Testis (tissue), 2 donors: Measurements from ENCODE around the gene ZIC5.

ENCODE experiments used
- POLR2A ChIP-seq: fragments of 450-650 bp; IDR thresholded peaks from one replicate; pipeline ENCODE4 v1.6.1; 2017; ENCODE audit warnings: antibody characterized with exemption, mild to moderate bottlenecking, moderate library complexity
- TF ChIP-seq, protein P1 (sequence below), 3 experiments: fragments of 450-650 bp in 2 of 3; fragments of 200-600 bp in 1 of 3; sonication (generic) in 1 of 3; IDR thresholded peaks; one replicate each; pipeline ENCODE4 v1.5.1; 2016 to 2019; ENCODE audit warnings: antibody characterized with exemption in 3 of 3, mild to moderate bottlenecking in 2 of 3, moderate library complexity in 1 of 3

DNA sequence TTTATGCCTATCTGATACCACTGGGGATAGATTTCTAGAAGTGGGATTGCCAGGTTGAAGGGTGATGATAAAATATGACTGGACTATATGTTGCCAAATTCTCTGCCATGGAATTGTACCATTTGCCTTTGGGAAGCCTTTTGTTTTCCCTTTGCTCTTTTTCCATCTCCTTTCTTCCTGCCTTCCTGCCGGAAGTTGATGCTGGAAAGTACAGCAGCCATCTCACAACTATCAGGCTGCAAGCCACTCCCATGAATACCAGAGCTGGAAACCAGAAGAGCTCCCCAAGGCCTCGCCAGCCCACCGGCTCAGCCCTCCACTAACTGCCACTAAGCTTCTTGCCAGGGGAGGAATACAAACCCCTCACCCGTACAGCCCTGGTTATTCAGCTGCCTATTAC, 29.7 kb downstream of the ZIC5 start:
- TF ChIP-seq, protein P1, sequence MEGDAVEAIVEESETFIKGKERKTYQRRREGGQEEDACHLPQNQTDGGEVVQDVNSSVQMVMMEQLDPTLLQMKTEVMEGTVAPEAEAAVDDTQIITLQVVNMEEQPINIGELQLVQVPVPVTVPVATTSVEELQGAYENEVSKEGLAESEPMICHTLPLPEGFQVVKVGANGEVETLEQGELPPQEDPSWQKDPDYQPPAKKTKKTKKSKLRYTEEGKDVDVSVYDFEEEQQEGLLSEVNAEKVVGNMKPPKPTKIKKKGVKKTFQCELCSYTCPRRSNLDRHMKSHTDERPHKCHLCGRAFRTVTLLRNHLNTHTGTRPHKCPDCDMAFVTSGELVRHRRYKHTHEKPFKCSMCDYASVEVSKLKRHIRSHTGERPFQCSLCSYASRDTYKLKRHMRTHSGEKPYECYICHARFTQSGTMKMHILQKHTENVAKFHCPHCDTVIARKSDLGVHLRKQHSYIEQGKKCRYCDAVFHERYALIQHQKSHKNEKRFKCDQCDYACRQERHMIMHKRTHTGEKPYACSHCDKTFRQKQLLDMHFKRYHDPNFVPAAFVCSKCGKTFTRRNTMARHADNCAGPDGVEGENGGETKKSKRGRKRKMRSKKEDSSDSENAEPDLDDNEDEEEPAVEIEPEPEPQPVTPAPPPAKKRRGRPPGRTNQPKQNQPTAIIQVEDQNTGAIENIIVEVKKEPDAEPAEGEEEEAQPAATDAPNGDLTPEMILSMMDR (IDR thresholded peaks at IDR 0.05), result no peak
- no peak for TF ChIP-seq POLR2A
